ENCODE results near the gene TNNI2. TPM values are rescaled to one million over a fixed set of nuclear protein-coding genes. Genes with fewer than 3 reads are reported as not detected.

TNNI2 gene
- total RNA-seq, 2 donors from 2014 or later: not detected

- Mint-ChIP-seq H3K36me3 (peaks cover 10 to 12% of the 10 kb centered on the region in 2 donors), H3K9me3 (no peaks in the 10 kb centered on the region), H3K27ac (peak overlapping the region in 1 of 2 donors; percentile 39)
- ATAC-seq: no peak
- no peak for DNase-seq (ENCODE audit: low spot score in 2 of 2)
Observed at GRCh38 chr11:1848640-1849430, 10.1 kb downstream of the TNNI2 start.

- DNase-seq (ENCODE audit: low spot score in 2 of 2): no peak
Observed at GRCh38 chr11:1851468-1852180, 12.8 kb downstream of the TNNI2 start.

GRCh38 chr11:1852271-1852876 lies 13.6 kb downstream of the TNNI2 start:
- Mint-ChIP-seq H3K27ac (peak overlapping the region; percentile 94 to 99), H3K9me3 (no peaks in the 10 kb centered on the region), H3K36me3 (peaks cover 11 to 15% of the 10 kb centered on the region in 2 donors)
- DNase-seq (ENCODE audit: low spot score in 2 of 2) (no peak), ATAC-seq (peak in 1 of 2 donors; percentile 5)

More at GRCh38 chr11:1851468-1852180, 12.8 kb downstream of the TNNI2 start:
- ATAC-seq: no peak
- Mint-ChIP-seq H3K27ac (peak overlapping the region; percentile 94 to 99), H3K9me3 (no peaks in the 10 kb centered on the region), H3K36me3 (peaks cover 11 to 15% of the 10 kb centered on the region in 2 donors)

- ATAC-seq (peak; percentile 46 to 78), DNase-seq (ENCODE audit: low spot score in 2 of 2) (peak; percentile 84 to 88)
- Mint-ChIP-seq H3K36me3 (peaks cover 11 to 15% of the 10 kb centered on the region in 2 donors), H3K9me3 (no peaks in the 10 kb centered on the region), H3K27ac (peak within 1 kb of the TSS; percentile 94 to 99)
Observed at GRCh38 chr11:1852877-1853276, 14.1 kb downstream of the TNNI2 start, which contains the start of gene LSP1. LSP1 (plus strand) TSS chr11:1853084; CDS start chr11:1853145, 61 bp downstream.

- peak overlapping the region; percentile 94 to 99 for H3K27ac Mint-ChIP-seq
- no peak for ATAC-seq
- no peak for DNase-seq (ENCODE audit: low spot score in 2 of 2)
- H3K9me3 Mint-ChIP-seq: no peaks in the 10 kb centered on the region
- peaks cover 11 to 15% of the 10 kb centered on the region in 2 donors for H3K36me3 Mint-ChIP-seq
Observed at GRCh38 chr11:1853376-1854131, 14.8 kb downstream of the TNNI2 start.

- no peaks in the 10 kb centered on the region for H3K9me3 Mint-ChIP-seq
- DNase-seq (ENCODE audit: low spot score in 2 of 2) (no peak), ATAC-seq (peak; percentile 16 to 34)
- peak overlapping the region; percentile 94 to 99 for H3K27ac Mint-ChIP-seq
- peaks cover 11 to 15% of the 10 kb centered on the region in 2 donors for H3K36me3 Mint-ChIP-seq
Observed at GRCh38 chr11:1854132-1854948, 15.6 kb downstream of the TNNI2 start.

GRCh38 chr11:1854949-1855885 lies 16.4 kb downstream of the TNNI2 start:
- no peaks in the 10 kb centered on the region for H3K9me3 Mint-ChIP-seq
- peak; percentile 61 to 84 for DNase-seq (ENCODE audit: low spot score in 2 of 2)
- peaks cover 11 to 15% of the 10 kb centered on the region in 2 donors for H3K36me3 Mint-ChIP-seq
- peak; percentile 51 to 62 for ATAC-seq
- H3K27ac Mint-ChIP-seq: peak overlapping the region in 1 of 2 donors; percentile 94

- H3K27ac Mint-ChIP-seq: peak overlapping the region in 1 of 2 donors; percentile 36
- H3K9me3 Mint-ChIP-seq: no peaks in the 10 kb centered on the region
Observed at GRCh38 chr11:1855886-1856265, 17.1 kb downstream of the TNNI2 start.

GRCh38 chr11:1856306-1857005 lies 17.7 kb downstream of the TNNI2 start:
- no peaks in the 10 kb centered on the region for H3K9me3 Mint-ChIP-seq
- peak overlapping the region; percentile 19 to 36 for H3K27ac Mint-ChIP-seq
- peaks cover 11 to 15% of the 10 kb centered on the region in 2 donors for H3K36me3 Mint-ChIP-seq
- ATAC-seq (no peak), DNase-seq (ENCODE audit: low spot score in 2 of 2) (no peak)

More at GRCh38 chr11:1855886-1856265, 17.1 kb downstream of the TNNI2 start:
- DNase-seq (ENCODE audit: low spot score in 2 of 2) (no peak), ATAC-seq (no peak)
- peaks cover 11 to 15% of the 10 kb centered on the region in 2 donors for H3K36me3 Mint-ChIP-seq

- Mint-ChIP-seq H3K27ac (no peak overlapping the region), H3K9me3 (no peaks in the 10 kb centered on the region), H3K36me3 (peaks cover 11 to 15% of the 10 kb centered on the region in 2 donors)
- DNase-seq (ENCODE audit: low spot score in 2 of 2): no peak
- no peak for ATAC-seq
Observed at GRCh38 chr11:1857064-1857463, 18.3 kb downstream of the TNNI2 start.

GRCh38 chr11:1858154-1858553 lies 19.4 kb downstream of the TNNI2 start:
- peaks cover 8 to 11% of the 10 kb centered on the region in 2 donors for H3K36me3 Mint-ChIP-seq
- ATAC-seq: no peak
- H3K9me3 Mint-ChIP-seq: no peaks in the 10 kb centered on the region
- no peak for DNase-seq (ENCODE audit: low spot score in 2 of 2)
- no peak overlapping the region for H3K27ac Mint-ChIP-seq

- no peak overlapping the region for H3K27ac Mint-ChIP-seq
- ATAC-seq (no peak), DNase-seq (ENCODE audit: low spot score in 2 of 2) (no peak)
- H3K9me3 Mint-ChIP-seq: no peaks in the 10 kb centered on the region
- peaks cover 3 to 6% of the 10 kb centered on the region in 2 donors for H3K36me3 Mint-ChIP-seq
Observed at GRCh38 chr11:1858576-1858975, 19.8 kb downstream of the TNNI2 start.

- no peak for ATAC-seq
- no peaks in the 10 kb centered on the region for H3K9me3 Mint-ChIP-seq
- peaks cover 0 to 2% of the 10 kb centered on the region in 2 donors for H3K36me3 Mint-ChIP-seq
- no peak for DNase-seq (ENCODE audit: low spot score in 2 of 2)
- no peak overlapping the region for H3K27ac Mint-ChIP-seq
Observed at GRCh38 chr11:1859004-1859403, 20.2 kb downstream of the TNNI2 start.

GRCh38 chr11:1860108-1860507 lies 21.3 kb downstream of the TNNI2 start:
- H3K9me3 Mint-ChIP-seq: no peaks in the 10 kb centered on the region
- ATAC-seq: no peak
- DNase-seq (ENCODE audit: low spot score in 2 of 2): no peak
- no peak overlapping the region for H3K27ac Mint-ChIP-seq
- no peaks in the 10 kb centered on the region for H3K36me3 Mint-ChIP-seq
